T-helper 2 cell treated with Interferon-gamma antibody and Interleukin-4, amounts not matched to agents 5 μg/mL and 100 μg/mL, for 36 hours (primary cell): ENCODE results near the gene FBXW12.
"Not testable (repeated sequence)": the region's sequence is repeated elsewhere in the genome, so short reads cannot be mapped to it uniquely, and the experiment has no call there.

Experiments used
- DNase-seq: peaks from one replicate; pipeline ENCODE4 v3.0.0; 2021; ENCODE audit warnings: low spot score
- H3K27ac Mint-ChIP-seq: one replicate; pipeline ENCODE4 v1.8.0; 2021; ENCODE audit warnings: mild to moderate bottlenecking, mixed read lengths
- H3K27me3 Mint-ChIP-seq: one replicate; pipeline ENCODE4 v1.8.0; 2021; ENCODE audit warnings: low read depth, mixed read lengths
- H3K36me3 Mint-ChIP-seq: one replicate; pipeline ENCODE4 v1.8.0; 2021; ENCODE audit warnings: low read depth, mixed read lengths
- H3K4me1 Mint-ChIP-seq: one replicate; pipeline ENCODE4 v1.8.0; 2021; ENCODE audit warnings: low read depth, mixed read lengths
- H3K4me3 Mint-ChIP-seq: one replicate; pipeline ENCODE4 v1.8.0; 2022; ENCODE audit warnings: mild to moderate bottlenecking, moderate library complexity, mixed read lengths
- H3K9me3 Mint-ChIP-seq: one replicate; pipeline ENCODE4 v1.8.0; 2021; ENCODE audit warnings: mixed read lengths

FBXW12 gene

GRCh38 chr3:48398701-48399386 is 26.8 kb downstream of the FBXW12 start:
- DNase-seq = no peak
- no peaks in the 10 kb centered on the region for H3K4me1 Mint-ChIP-seq
- no peaks in the 10 kb centered on the region for H3K36me3 Mint-ChIP-seq
- H3K9me3 Mint-ChIP-seq = no peaks in the 10 kb centered on the region
- H3K27me3 Mint-ChIP-seq = peaks cover 4% of the 10 kb centered on the region
- no peak overlapping the region for H3K4me3 Mint-ChIP-seq
- no peak overlapping the region for H3K27ac Mint-ChIP-seq

GRCh38 chr3:48399387-48400172 is 27.6 kb downstream of the FBXW12 start:
- H3K4me3 Mint-ChIP-seq = no peak overlapping the region
- no peak overlapping the region for H3K27ac Mint-ChIP-seq
- no peaks in the 10 kb centered on the region for H3K4me1 Mint-ChIP-seq
- H3K9me3 Mint-ChIP-seq = no peaks in the 10 kb centered on the region
- H3K27me3 Mint-ChIP-seq = peaks cover 4% of the 10 kb centered on the region
- no peak for DNase-seq
- H3K36me3 Mint-ChIP-seq = no peaks in the 10 kb centered on the region

- Mint-ChIP-seq H3K9me3 (no peaks in the 10 kb centered on the region), H3K4me3 (no peak overlapping the region), H3K36me3 (no peaks in the 10 kb centered on the region), H3K27ac (no peak overlapping the region), H3K4me1 (no peaks in the 10 kb centered on the region), H3K27me3 (peaks cover under 1% of the 10 kb centered on the region)
- DNase-seq = peak; percentile 41
Observed at GRCh38 chr3:48400824-48401433, 28.9 kb downstream of the FBXW12 start.

GRCh38 chr3:48401434-48401901 is 29.4 kb downstream of the FBXW12 start:
- not testable (repeated sequence) for H3K27me3 Mint-ChIP-seq, H3K4me3 Mint-ChIP-seq, H3K4me1 Mint-ChIP-seq, H3K9me3 Mint-ChIP-seq, H3K36me3 Mint-ChIP-seq, H3K27ac Mint-ChIP-seq, DNase-seq

- Mint-ChIP-seq H3K36me3 (no peaks in the 10 kb centered on the region), H3K27me3 (no peaks in the 10 kb centered on the region)
Observed at GRCh38 chr3:48402281-48402732, 30.3 kb downstream of the FBXW12 start.

GRCh38 chr3:48402907-48403306 is 30.9 kb downstream of the FBXW12 start:
- Mint-ChIP-seq H3K27me3 (no peaks in the 10 kb centered on the region), H3K9me3 (no peaks in the 10 kb centered on the region), H3K4me1 (no peaks in the 10 kb centered on the region), H3K4me3 (no peak overlapping the region), H3K27ac (no peak overlapping the region), H3K36me3 (no peaks in the 10 kb centered on the region)
- no peak for DNase-seq

More at GRCh38 chr3:48402281-48402732, 30.3 kb downstream of the FBXW12 start:
- Mint-ChIP-seq H3K4me3 (no peak overlapping the region), H3K27ac (no peak overlapping the region), H3K4me1 (no peaks in the 10 kb centered on the region), H3K9me3 (no peaks in the 10 kb centered on the region)
- DNase-seq = no peak

- Mint-ChIP-seq H3K27me3 (no peaks in the 10 kb centered on the region), H3K9me3 (no peaks in the 10 kb centered on the region), H3K4me1 (no peaks in the 10 kb centered on the region), H3K4me3 (no peak overlapping the region), H3K27ac (no peak overlapping the region), H3K36me3 (no peaks in the 10 kb centered on the region)
- DNase-seq = no peak
Observed at GRCh38 chr3:48403533-48404439, 31.8 kb downstream of the FBXW12 start.

GRCh38 chr3:48404440-48405342 is 32.7 kb downstream of the FBXW12 start:
- DNase-seq = no peak
- Mint-ChIP-seq H3K27ac (no peak overlapping the region), H3K4me3 (no peak overlapping the region), H3K27me3 (no peaks in the 10 kb centered on the region), H3K9me3 (no peaks in the 10 kb centered on the region), H3K4me1 (no peaks in the 10 kb centered on the region), H3K36me3 (no peaks in the 10 kb centered on the region)

- Mint-ChIP-seq H3K9me3 (no peaks in the 10 kb centered on the region), H3K4me3 (no peak overlapping the region), H3K27ac (no peak overlapping the region), H3K27me3 (no peaks in the 10 kb centered on the region), H3K4me1 (no peaks in the 10 kb centered on the region), H3K36me3 (no peaks in the 10 kb centered on the region)
- no peak for DNase-seq
Observed at GRCh38 chr3:48405343-48405881, 33.4 kb downstream of the FBXW12 start.

GRCh38 chr3:48405971-48406370 is 34.0 kb downstream of the FBXW12 start:
- no peak for DNase-seq
- no peaks in the 10 kb centered on the region for H3K27me3 Mint-ChIP-seq
- no peaks in the 10 kb centered on the region for H3K9me3 Mint-ChIP-seq
- H3K27ac Mint-ChIP-seq = no peak overlapping the region
- H3K36me3 Mint-ChIP-seq = no peaks in the 10 kb centered on the region
- H3K4me1 Mint-ChIP-seq = no peaks in the 10 kb centered on the region
- no peak overlapping the region for H3K4me3 Mint-ChIP-seq

GRCh38 chr3:48406443-48407431 is 34.7 kb downstream of the FBXW12 start:
- Mint-ChIP-seq H3K4me3 (no peak overlapping the region), H3K36me3 (no peaks in the 10 kb centered on the region), H3K4me1 (no peaks in the 10 kb centered on the region), H3K27ac (no peak overlapping the region), H3K27me3 (no peaks in the 10 kb centered on the region), H3K9me3 (no peaks in the 10 kb centered on the region)
- DNase-seq = no peak
